ENCODE data around the gene SAMD8.
"Not testable (repeated sequence)": the region's sequence is repeated elsewhere in the genome, so short reads cannot be mapped to it uniquely, and the experiment has no call there.

SAMD8 gene

DNA sequence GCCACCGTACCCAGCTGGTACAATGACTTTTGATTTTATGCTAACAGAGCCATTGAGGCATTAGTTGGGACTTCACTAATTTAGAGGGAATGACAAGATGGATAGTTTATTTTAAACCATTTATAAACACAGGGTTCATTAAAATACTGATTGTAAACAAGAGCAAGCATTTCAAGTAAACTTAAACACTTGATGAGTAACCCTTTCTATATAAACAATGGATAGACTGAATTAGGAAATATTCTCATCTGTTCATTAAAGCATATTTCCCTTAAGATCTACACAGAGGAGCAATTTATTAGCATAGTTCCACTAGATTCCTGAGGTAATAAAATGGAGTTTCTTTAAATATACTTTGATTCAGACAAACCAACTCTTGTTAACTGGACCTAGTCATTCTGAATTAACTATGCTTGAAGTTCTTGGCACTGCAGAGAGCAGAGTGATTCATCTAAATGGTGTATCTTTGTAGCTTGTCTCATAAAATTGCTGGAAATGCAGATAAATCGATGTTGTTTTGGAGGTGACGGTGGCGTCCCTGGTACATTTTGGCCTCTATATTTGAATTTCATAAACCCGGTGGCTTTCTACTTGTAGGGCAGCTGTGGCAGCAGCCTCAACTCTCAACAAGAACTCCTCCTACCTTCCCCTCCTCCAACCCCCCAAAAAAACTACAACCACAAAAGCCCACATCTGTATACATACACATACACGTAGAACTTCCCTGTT, 83.7 kb downstream of the SAMD8 start:
- no peak for DNase-seq (ENCODE audit: low read depth in 2 of 2)

- DNase-seq (ENCODE audit: low read depth in 2 of 2) = no peak
Measured at GRCh38 chr10:75197066-75197465, 85.6 kb downstream of the SAMD8 start.

DNA sequence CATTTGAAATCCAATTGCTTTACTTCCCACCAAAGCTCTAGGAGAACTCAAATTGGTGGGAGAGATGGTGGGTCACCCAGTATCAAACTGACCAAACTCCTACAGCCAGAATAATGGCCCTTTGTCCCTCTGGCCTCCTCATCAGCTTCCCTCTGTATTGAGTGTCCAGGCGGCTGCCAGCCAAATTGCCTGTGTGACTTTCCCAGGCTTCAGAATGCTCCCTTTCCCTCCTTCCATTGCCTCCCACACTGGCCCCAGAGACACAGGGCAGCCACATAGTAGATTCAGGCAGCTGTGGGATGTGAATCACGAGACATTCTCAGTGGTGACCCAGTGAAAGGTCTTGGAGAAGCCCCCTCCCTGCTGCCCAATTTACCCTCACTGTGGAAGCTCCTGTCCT, 86.5 kb downstream of the SAMD8 start:
- no peak for DNase-seq (ENCODE audit: low read depth in 2 of 2)

DNA sequence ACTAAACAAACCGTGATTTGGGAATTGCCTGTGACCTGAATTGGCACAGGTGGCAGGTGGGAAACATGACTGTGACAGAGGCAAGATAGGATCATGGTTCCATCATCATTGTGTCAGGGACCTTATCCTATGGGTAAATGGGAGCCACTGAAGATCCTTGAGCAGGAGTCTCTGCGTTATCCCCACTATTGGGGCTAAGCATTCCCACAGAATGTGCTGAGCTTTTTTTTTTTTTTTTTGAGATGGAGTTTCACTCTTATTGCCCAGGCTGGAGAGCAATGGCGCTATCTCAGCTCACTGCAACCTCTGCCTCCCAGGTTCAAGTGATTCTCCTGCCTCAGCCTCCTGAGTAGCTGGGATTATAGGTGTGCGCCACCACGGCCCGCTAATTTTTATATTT, 88.5 kb downstream of the SAMD8 start:
- DNase-seq (ENCODE audit: low read depth in 2 of 2) = not testable (repeated sequence)

DNA sequence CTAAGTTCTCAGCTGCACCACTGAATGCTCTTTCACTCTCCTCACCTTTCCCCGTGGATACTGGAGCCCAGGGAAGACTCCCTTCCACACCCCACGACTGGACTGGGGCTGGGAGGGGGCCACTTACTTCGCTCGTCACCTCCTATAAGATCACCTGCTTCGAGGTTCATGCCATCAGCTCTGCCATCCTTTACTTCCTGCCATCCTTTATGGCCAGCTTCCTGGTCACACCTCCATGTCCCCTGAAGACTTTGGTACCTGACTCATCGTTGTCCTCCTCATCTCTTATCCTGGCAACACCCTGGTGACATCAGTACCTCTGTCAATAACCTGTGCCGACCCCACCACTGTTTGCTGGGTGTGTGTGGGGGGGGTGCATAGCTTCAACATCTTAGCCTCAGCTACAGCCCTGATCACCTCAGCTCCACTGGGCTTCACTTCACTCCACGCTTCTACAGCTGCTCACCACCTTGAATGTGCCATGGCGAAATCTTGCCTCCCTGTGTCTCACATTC, 90.4 kb downstream of the SAMD8 start:
- no peak for DNase-seq (ENCODE audit: low read depth in 2 of 2)

DNA sequence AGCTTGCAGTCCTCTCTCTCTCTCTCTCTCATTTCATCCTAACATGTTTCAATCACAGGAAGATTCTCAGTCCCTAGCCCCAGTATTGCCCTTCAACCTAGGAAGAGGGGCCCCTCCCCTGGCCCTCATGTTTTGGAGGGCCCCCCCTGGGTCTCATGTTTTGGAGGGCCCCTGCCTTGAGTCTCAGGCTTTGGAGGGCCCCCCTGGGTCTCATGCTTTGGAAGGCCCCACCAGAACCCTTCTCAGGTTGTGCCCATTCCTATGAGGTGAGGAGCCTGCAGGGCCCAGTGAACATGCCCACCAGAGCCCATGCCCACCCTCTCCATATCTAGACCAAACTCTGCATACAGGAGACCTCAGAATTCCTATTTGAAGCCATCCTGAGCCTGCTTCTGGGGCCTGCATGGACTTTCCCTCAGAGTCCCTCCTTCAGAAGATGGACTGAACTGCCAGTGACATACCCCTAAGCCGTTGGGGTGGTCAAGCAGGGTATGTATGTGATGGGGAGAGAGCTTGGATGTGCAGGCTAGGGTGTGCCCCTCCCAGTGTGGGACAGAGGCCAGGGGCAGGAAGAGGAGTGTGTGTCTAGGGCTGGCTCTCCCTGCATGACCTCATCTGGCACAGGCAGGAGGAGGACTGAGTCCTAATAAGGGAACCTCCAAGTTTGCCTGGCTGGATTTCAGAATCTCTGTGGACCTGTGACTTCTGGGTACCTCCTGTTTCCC, 91.0 kb downstream of the SAMD8 start:
- DNase-seq (ENCODE audit: low read depth in 2 of 2) = no peak

GRCh38 chr10:75203046-75203620, 91.7 kb downstream of the SAMD8 start:
- not testable (repeated sequence) for DNase-seq (ENCODE audit: low read depth in 2 of 2)

- DNase-seq (ENCODE audit: low read depth in 2 of 2) = no peak
Measured at GRCh38 chr10:75203724-75204123, 92.3 kb downstream of the SAMD8 start.

- DNase-seq (ENCODE audit: low read depth in 2 of 2) = no peak
Measured at GRCh38 chr10:75205908-75206307, 94.5 kb downstream of the SAMD8 start.

DNA sequence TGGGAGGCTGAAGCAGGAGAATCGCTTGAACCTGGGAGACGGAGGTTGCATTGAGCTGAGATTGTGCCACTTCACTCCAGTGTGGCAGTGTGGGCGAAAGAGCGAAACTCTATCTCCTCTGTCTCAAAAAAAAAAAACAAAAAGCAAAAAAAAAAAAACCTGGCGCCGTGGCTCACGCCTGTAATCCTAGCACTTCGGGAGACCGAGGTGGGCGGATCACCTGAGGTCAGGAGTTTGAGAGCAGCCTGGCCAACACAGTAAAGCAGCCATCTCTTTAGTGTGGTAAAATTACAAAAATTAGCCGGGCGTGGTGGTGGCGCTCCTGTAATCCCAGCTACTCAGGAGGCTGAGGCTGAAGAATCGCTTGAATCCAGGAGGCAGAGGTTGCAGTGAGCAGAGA, 95.2 kb downstream of the SAMD8 start:
- DNase-seq (ENCODE audit: low read depth in 2 of 2) = not testable (repeated sequence)

DNA sequence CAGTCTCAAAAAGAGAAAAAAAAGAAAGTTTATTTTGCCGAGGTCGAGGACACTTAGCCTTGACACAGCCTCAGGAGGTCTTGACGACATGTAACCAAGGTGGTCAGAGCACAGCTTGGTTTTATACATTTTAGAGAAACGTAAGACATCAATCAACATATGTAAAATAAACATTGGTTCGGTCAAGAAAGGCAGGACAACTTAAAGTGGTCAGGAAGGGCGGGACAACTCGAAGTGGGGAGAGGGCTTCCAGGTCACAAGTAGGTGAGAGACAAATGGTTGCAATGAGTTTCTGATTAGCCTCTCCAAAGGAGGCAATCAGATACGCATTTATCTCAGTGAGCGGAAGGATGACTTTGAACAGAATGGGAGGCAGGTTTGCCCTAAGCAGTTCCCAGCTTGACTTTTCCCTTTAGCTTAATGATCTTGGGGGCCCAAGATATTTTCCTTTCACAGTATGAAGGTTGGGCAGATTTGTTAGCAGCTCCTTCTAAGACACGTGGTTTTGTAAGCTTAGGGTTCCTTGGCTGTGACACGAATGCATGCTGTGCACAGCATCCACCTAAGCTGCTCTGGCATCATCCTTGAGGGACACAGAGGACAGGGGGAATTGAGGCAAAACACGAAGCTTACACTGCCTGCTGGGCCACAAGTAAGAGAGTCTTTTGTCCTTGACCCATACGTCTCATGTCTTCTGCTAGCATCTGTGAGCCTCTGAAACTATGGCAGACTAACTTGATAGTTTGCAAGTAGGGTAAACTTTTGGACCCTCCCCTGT, 95.8 kb downstream of the SAMD8 start:
- no peak for DNase-seq (ENCODE audit: low read depth in 2 of 2)

DNA sequence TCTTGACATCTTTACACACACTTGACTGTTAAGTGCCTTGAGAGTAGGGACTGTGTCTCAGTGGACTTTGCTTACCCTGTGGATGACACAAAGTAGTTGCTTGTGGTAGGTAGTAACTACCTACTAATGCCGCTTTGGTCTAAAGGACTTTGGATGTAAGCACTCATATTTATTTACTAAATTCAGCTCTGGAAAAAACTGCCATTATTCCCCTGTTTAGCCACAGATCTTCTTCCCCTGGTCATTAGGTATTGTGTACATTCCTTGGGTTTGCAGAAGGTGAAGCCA, 96.3 kb downstream of the SAMD8 start:
- no peak for DNase-seq (ENCODE audit: low read depth in 2 of 2)

- no peak for DNase-seq (ENCODE audit: low read depth in 2 of 2)
Measured at GRCh38 chr10:75208181-75208580, 96.7 kb downstream of the SAMD8 start.

DNA sequence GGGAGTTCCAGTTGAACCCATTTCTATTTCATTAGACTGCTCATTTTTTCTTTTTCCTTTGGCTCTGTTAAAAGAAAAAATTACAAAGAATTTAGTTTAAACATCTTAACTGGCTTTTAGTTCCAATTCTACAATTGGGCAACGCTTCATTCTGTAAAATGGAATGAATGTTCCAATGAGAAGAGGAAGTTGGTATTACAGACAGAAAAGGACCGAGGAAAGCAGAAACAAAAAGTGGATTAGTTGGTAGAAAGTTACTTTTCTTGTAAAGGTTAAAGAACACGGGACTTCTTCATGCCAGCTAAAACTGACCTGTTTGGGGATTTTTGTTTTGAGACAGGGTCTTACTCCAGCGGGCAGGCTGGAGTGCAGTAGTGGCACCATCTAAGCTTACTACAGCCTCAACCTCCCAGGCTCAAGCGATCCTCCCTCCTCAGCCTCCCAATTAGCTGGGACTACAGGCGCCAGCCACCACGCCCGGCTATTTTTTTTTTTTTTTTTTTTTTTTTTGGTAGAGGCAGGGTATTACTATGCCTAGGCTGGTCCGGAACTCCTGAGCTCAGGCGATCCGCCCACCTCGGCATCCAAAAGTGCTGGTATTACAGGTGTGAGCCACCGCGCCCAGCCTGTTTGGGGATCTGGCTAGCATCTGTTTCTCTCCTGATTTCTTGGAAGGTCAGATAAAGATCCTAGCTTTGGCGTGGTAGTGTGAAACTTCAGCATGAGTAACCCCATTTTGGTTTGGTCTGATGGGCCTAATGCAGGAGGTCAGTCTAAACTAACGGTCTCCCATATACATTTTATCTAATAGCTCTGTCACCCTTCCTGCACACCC, 97.8 kb downstream of the SAMD8 start:
- DNase-seq (ENCODE audit: low read depth in 2 of 2) = no peak

DNA sequence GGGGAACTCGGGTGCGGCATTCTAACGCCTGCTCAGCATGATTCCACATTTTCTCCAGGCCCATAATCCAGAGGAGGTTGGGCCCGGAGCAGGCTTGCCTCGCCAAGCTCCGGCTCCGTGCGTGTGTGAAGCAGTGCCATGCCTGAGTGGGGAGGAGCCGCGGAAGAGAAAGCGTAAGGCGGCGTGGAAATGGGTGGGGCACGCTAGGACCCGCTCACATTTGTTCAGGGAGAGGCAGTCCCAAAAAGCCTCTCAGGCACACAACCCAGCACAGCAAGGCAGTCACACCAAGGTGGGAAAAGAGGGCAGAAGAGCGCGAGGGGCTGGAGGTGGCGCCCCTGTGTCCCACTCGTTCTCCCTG, 98.4 kb downstream of the SAMD8 start:
- DNase-seq (ENCODE audit: low read depth in 2 of 2) = peak; percentile 59 to 67

- DNase-seq (ENCODE audit: low read depth in 2 of 2) = peak; percentile 88 to 91
Measured at GRCh38 chr10:75210282-75211006, 99.0 kb downstream of the SAMD8 start, which contains the start of gene VDAC2. Gene VDAC2, plus strand, starts transcription at chr10:75210796. Its CDS starts 363 bp downstream, at chr10:75211159.

DNA sequence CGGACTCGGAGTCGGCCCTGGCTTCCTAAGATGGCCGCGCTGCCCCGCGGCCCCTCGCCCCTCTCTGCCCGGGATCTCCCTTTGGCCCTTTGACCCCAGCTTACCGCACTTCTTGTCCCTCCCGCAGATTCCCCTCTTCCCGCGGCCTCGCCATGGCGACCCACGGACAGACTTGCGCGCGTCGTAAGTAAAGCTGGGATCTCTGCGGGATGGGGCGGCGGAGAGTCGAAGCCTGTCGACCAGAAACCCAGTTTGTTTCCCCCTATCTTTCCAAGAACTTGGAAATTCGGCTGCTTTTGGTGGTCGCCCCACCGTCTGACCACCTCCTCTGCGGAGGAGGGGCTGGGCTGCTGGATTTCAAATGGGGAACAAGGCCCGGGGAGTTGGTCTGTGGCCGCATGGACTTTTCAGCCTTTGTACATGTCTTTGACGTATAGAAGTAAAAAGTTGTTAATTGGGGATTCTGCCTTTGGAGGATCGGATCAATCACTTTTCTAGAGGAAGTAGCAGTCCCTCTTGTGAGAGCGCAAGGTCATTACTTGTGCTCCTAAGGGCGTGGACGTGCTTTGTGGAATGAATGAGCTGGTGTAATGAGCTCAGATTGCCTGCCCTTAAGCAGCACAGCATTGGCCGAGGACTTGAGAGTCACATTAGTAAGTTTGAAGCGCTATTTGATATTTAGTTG, 99.7 kb downstream of the SAMD8 start:
- DNase-seq (ENCODE audit: low read depth in 2 of 2) = no peak

- DNase-seq (ENCODE audit: low read depth in 2 of 2) = no peak
Measured at GRCh38 chr10:75212343-75212742, 100.9 kb downstream of the SAMD8 start.

GRCh38 chr10:75220274-75220673, 108.8 kb downstream of the SAMD8 start:
- DNase-seq (ENCODE audit: low read depth in 2 of 2) = no peak

GRCh38 chr10:75221492-75221891, 110.0 kb downstream of the SAMD8 start:
- DNase-seq (ENCODE audit: low read depth in 2 of 2) = not testable (repeated sequence)

All from stimulated activated CD4-positive, alpha-beta T cell treated with anti-CD3 and anti-CD28 coated beads, Interleukin-12 subunit alpha, Interleukin-12 subunit beta, amount 100 ng/mL, for 24 hours (primary cell).